Keratinocyte (primary cell): ENCODE measurements around the gene CYP2D6.
"Not testable (repeated sequence)": the region's sequence is repeated elsewhere in the genome, so short reads cannot be mapped to it uniquely, and the experiment has no call there.

Experiments used
- EZH2 ChIP-seq: IDR thresholded peaks from one replicate; pipeline ENCODE4 v1.6.1; 2012; ENCODE audit warnings: inconsistent platforms, mild to moderate bottlenecking, low read length, moderate library complexity
- TF ChIP-seq, protein P1 (sequence below), 3 experiments: IDR thresholded peaks in 1 of 3; conservative IDR thresholded peaks in 1 of 3; optimal IDR thresholded peaks in 1 of 3; 2 replicates in 2 of 3; 3 replicates in 1 of 3; pipeline versions ENCODE3 to v1.5.1; 2011; ENCODE audit warnings: low read length in 3 of 3, mild to moderate bottlenecking in 3 of 3, moderate library complexity in 2 of 3, control low read depth in 1 of 3, inconsistent platforms in 1 of 3; ENCODE audit not compliant: insufficient read depth in 2 of 3; ENCODE audit errors: extremely low read depth in 1 of 3

- TF ChIP-seq, protein P1, sequence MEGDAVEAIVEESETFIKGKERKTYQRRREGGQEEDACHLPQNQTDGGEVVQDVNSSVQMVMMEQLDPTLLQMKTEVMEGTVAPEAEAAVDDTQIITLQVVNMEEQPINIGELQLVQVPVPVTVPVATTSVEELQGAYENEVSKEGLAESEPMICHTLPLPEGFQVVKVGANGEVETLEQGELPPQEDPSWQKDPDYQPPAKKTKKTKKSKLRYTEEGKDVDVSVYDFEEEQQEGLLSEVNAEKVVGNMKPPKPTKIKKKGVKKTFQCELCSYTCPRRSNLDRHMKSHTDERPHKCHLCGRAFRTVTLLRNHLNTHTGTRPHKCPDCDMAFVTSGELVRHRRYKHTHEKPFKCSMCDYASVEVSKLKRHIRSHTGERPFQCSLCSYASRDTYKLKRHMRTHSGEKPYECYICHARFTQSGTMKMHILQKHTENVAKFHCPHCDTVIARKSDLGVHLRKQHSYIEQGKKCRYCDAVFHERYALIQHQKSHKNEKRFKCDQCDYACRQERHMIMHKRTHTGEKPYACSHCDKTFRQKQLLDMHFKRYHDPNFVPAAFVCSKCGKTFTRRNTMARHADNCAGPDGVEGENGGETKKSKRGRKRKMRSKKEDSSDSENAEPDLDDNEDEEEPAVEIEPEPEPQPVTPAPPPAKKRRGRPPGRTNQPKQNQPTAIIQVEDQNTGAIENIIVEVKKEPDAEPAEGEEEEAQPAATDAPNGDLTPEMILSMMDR (optimal IDR thresholded peaks at IDR 0.05 in 1 of 3, IDR thresholded peaks at IDR 0.05 in 1 of 3, conservative IDR thresholded peaks at IDR 0.05 in 1 of 3; ENCODE audit: extremely low read depth in 1 of 3, insufficient read depth in 2 of 3, low read length in 3 of 3) = not testable (repeated sequence)
- TF ChIP-seq EZH2 = not testable (repeated sequence)
These were observed 1.6 kb downstream of the CYP2D6 start for GRCh38 chr22:42128776-42129694.
